Keratinocyte (primary cell): ENCODE results near the gene GATA3. TPM values are rescaled to one million over a fixed set of nuclear protein-coding genes. Genes with fewer than 3 reads are reported as not detected.
A peak's percentile ranks its signal among the peaks of the same experiment; 100 is the strongest.

Source experiments
- DNase-seq: peaks from one replicate; pipeline ENCODE4 v3.0.0-alpha.2; 2011; ENCODE audit warnings: low read depth, missing footprints, low spot score
- FAIRE-seq: peaks from 2 replicates; lab custom pipeline; 2011; peaks lifted over from hg19 to GRCh38; lab: Jason Lieb, UNC
- H2AFZ ChIP-seq: 2 replicates; pipeline ENCODE4 v1.6.0; 2012; ENCODE audit warnings: low read length, control low read depth, inconsistent platforms; ENCODE audit not compliant: control insufficient read depth
- H3K27ac ChIP-seq: 2 replicates; pipeline ENCODE4 v1.5.1; 2011; ENCODE audit warnings: low read length; ENCODE audit not compliant: control insufficient read depth, insufficient read depth
- H3K27me3 ChIP-seq: 3 replicates; pipeline ENCODE4 v1.6.0; 2011; ENCODE audit warnings: low read length; ENCODE audit not compliant: control insufficient read depth, insufficient read depth; ENCODE audit errors: extremely low read depth
- H3K36me3 ChIP-seq, 2 experiments: 2 replicates in 1 of 2; 3 replicates in 1 of 2; pipeline ENCODE4 v1.5.1; 2011; ENCODE audit warnings: low read length in 2 of 2, mild to moderate bottlenecking in 1 of 2; ENCODE audit not compliant: control insufficient read depth in 2 of 2, insufficient read depth in 2 of 2; ENCODE audit errors: extremely low read depth in 1 of 2
- H3K4me1 ChIP-seq: 3 replicates; pipeline ENCODE4 v1.5.1; 2011; ENCODE audit warnings: low read length; ENCODE audit not compliant: control insufficient read depth, insufficient read depth; ENCODE audit errors: extremely low read depth
- H3K4me2 ChIP-seq: 3 replicates; pipeline ENCODE4 v1.6.0; 2011; ENCODE audit warnings: low read depth, low read length; ENCODE audit not compliant: control insufficient read depth, insufficient read depth; ENCODE audit errors: extremely low read depth
- H3K4me3 ChIP-seq, 3 experiments: fragments of 200-600 bp in 1 of 3; sonication (generic) in 1 of 3; 2 replicates in 2 of 3; 3 replicates in 1 of 3; pipeline ENCODE4 v1.5.1; 2011 to 2016; ENCODE audit warnings: low read length in 3 of 3, mild to moderate bottlenecking in 3 of 3, control low read depth in 2 of 3, inconsistent platforms in 1 of 3, low read depth in 1 of 3, mixed read lengths in 1 of 3, mixed run types in 1 of 3, moderate library complexity in 1 of 3; ENCODE audit not compliant: control insufficient read depth in 2 of 3, insufficient read depth in 2 of 3; ENCODE audit errors: extremely low read depth in 1 of 3
- H3K79me2 ChIP-seq: 2 replicates; pipeline ENCODE4 v1.6.0; 2012; ENCODE audit warnings: low read length; ENCODE audit not compliant: control insufficient read depth, insufficient read depth
- H3K9ac ChIP-seq: 3 replicates; pipeline ENCODE4 v1.6.0; 2011; ENCODE audit warnings: low read length; ENCODE audit not compliant: control insufficient read depth, insufficient read depth; ENCODE audit errors: extremely low read depth
- H3K9me1 ChIP-seq: 3 replicates; pipeline ENCODE4 v1.6.0; 2011; ENCODE audit warnings: low read length; ENCODE audit not compliant: control insufficient read depth, insufficient read depth; ENCODE audit errors: extremely low read depth
- H3K9me3 ChIP-seq: 2 replicates; pipeline ENCODE4 v1.5.1; 2012; ENCODE audit warnings: low read depth, low read length; ENCODE audit not compliant: control insufficient read depth
- H4K20me1 ChIP-seq: 3 replicates; pipeline ENCODE4 v1.6.0; 2011; ENCODE audit warnings: low read length; ENCODE audit not compliant: control insufficient read depth, insufficient read depth; ENCODE audit errors: extremely low read depth
- CTCF ChIP-seq, 3 experiments: IDR thresholded peaks in 1 of 3; conservative IDR thresholded peaks in 1 of 3; optimal IDR thresholded peaks in 1 of 3; 2 replicates in 2 of 3; 3 replicates in 1 of 3; pipeline versions ENCODE3 to v1.5.1; 2011; ENCODE audit warnings: low read length in 3 of 3, mild to moderate bottlenecking in 3 of 3, moderate library complexity in 2 of 3, control low read depth in 1 of 3, inconsistent platforms in 1 of 3; ENCODE audit not compliant: insufficient read depth in 2 of 3; ENCODE audit errors: extremely low read depth in 1 of 3
- EZH2 ChIP-seq: IDR thresholded peaks from one replicate; pipeline ENCODE4 v1.6.1; 2012; ENCODE audit warnings: inconsistent platforms, mild to moderate bottlenecking, low read length, moderate library complexity
- dilution Hi-C: fragments of 300-500 bp; cut with MboI; formaldehyde crosslinking; loops from one replicate; pipeline ENCODE4 v1.7.0; 2020; ENCODE audit warnings: low sequenced_read_pairs; ENCODE audit not compliant: extremely low pct_ligation_motif_present
- polyA plus RNA-seq, 5 experiments: library from polyadenylated mRNA; depleted of rRNA in 3 of 5; stranded (reverse) in 3 of 5; stranded (forward) in 1 of 5; unstranded in 1 of 5; fragments of >200 nt; gene quantifications; 1 replicate in 1 of 5; 2 replicates in 3 of 5; 3 replicates in 1 of 5; pipeline versions ENCODE4 v1.2.1 to v1.2.3, GENCODE V29; 2011 to 2012; ENCODE audit warnings: missing spikeins in 2 of 5, low read depth in 1 of 5, low replicate concordance in 1 of 5

Gene GATA3
- polyA plus RNA-seq, 1 donor (not counting 4 experiments of a cell fraction or from before 2014, with no cell fraction given): 4.0 TPM

DNA sequence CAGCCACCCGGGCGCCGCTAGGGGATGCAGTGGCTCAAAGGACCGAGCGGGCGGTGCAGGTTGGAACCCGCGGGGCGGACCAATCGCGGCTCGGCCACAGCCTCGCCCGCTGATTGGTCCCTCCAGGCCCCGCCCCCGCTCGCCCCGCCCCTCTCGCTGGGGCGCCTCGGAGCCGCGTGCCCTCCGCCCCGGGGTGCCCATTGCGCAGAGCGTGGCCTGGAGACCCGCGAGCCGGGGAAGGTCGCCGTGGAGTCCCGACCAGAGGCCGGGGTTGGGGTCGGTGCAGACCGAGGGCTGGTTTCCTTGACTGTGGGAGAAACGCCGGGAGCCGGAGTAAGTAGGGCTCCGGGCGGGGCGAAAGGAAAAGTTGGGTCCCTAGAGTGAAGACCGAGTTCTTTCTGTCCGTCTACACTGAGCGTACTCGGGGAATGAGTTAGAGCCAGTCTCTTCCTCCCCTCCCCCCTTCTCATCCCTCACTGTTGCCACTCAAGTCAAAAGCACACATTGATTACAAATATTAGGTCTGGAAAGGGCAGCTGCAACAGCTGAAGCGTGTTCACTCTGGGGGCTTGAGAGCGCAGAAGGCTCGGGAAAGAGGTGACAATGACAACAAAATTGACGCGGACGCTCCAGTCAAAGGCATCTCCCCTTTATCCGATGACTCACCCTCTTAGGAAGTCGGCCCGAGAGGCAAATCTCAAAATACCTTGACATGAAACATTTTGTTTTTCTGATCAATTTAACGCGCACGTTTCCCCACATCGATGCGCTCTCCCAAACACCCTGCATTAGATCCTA is 843 bp upstream of the GATA3 start:
- peak; percentile 65 for FAIRE-seq
- peak overlapping the region; percentile 87 for H3K27ac ChIP-seq
- H3K4me2 ChIP-seq: peak overlapping the region; percentile 81
- H3K27me3 ChIP-seq: peaks cover 4% of the 10 kb centered on the region
- peaks cover 14% of the 10 kb centered on the region for H3K4me1 ChIP-seq
- H3K79me2 ChIP-seq: peaks cover 41% of the 10 kb centered on the region
- no peaks in the 10 kb centered on the region for H3K9me1 ChIP-seq
- H3K4me3 ChIP-seq: peak overlapping the region; percentile 76 to 97 (median 87)
- H4K20me1 ChIP-seq: no peaks in the 10 kb centered on the region
- H2AFZ ChIP-seq: peak overlapping the region; percentile 4
- dilution Hi-C loops: no loop called here
- peak overlapping the region; percentile 83 for H3K9ac ChIP-seq
- no peaks in the 10 kb centered on the region for H3K9me3 ChIP-seq
- peak in 2 of 3 experiments; percentile 83 to 98 for TF ChIP-seq CTCF (optimal IDR thresholded peaks at IDR 0.05 in 1 of 3, IDR thresholded peaks at IDR 0.05 in 1 of 3, conservative IDR thresholded peaks at IDR 0.05 in 1 of 3; ENCODE audit: extremely low read depth in 1 of 3, insufficient read depth in 2 of 3, low read length in 3 of 3)
- TF ChIP-seq EZH2: no peak
- DNase-seq: no peak
- peaks cover 0 to 2% of the 10 kb centered on the region in 2 experiments for H3K36me3 ChIP-seq

DNA sequence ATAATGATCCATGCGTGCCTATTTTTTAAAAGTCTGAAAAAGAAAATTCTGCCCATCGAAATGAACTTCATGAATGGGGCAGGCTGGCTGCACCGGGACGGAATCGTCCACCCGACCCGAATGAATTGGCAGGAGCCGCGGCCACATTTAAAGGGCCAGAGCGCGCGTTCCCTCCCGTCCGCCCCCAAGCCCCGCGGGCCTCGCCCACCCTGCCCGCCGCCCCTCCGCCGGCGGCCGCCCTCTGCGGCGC is 319 bp upstream of the GATA3 start:
- Histone ChIP-seq H3K9ac (peak overlapping the region; percentile 83), H3K4me1 (peaks cover 19% of the 10 kb centered on the region), H3K27ac (peak overlapping the region; percentile 87), H2AFZ (peak overlapping the region; percentile 4), H3K27me3 (peaks cover under 1% of the 10 kb centered on the region), H3K4me3 (peak overlapping the region; percentile 76 to 97 (median 87)), H4K20me1 (no peaks in the 10 kb centered on the region), H3K9me3 (no peaks in the 10 kb centered on the region), H3K36me3 (peaks cover 2 to 7% of the 10 kb centered on the region in 2 experiments), H3K79me2 (peaks cover 45% of the 10 kb centered on the region), H3K9me1 (no peaks in the 10 kb centered on the region), H3K4me2 (peak overlapping the region; percentile 81)
- dilution Hi-C loops: no loop called here
- no peak for DNase-seq
- TF ChIP-seq EZH2 (no peak), CTCF (optimal IDR thresholded peaks at IDR 0.05 in 1 of 3, IDR thresholded peaks at IDR 0.05 in 1 of 3, conservative IDR thresholded peaks at IDR 0.05 in 1 of 3; ENCODE audit: extremely low read depth in 1 of 3, insufficient read depth in 2 of 3, low read length in 3 of 3) (no peak)
- FAIRE-seq: no peak
